Gastrocnemius medialis (tissue), 4 donors: ENCODE measurements around the gene IL17RB. TPM values are rescaled to one million over a fixed set of nuclear protein-coding genes. Genes with fewer than 3 reads are reported as not detected.
A peak's percentile ranks its signal among the peaks of the same experiment; 100 is the strongest.

Experiments
- ATAC-seq, 2 donors: fragments of 150-250 bp; one replicate each; pipeline ENCODE4 v1.9.1; 2016
- DNase-seq, 2 donors: peaks; one replicate each; pipeline ENCODE4 v3.0.0-alpha.2; 2019
- H3K27ac ChIP-seq, 4 donors: fragments of 200-600 bp; sonication (generic); 1 replicate in 1 of 4; 2 replicates in 3 of 4; pipeline ENCODE4 v1.5.1; 2016 to 2018; ENCODE audit warnings: mild to moderate bottlenecking in 2 of 4, moderate library complexity in 1 of 4
- H3K27me3 ChIP-seq, 3 donors: fragments of 200-600 bp; sonication (generic) in 2 of 3; 1 replicate in 1 of 3; 2 replicates in 2 of 3; pipeline versions ENCODE4 v1.5.1 to v1.6.0; 2016 to 2019; ENCODE audit warnings: mild to moderate bottlenecking in 1 of 3, moderate library complexity in 1 of 3
- H3K36me3 ChIP-seq, 2 donors: fragments of 200-600 bp; sonication (generic) in 1 of 2; one replicate each; pipeline ENCODE4 v1.5.1; 2017 to 2018
- H3K4me1 ChIP-seq, 2 donors: fragments of 200-600 bp; sonication (generic) in 1 of 2; one replicate each; pipeline ENCODE4 v1.5.1; 2016 to 2017; ENCODE audit warnings: mild to moderate bottlenecking in 2 of 2
- H3K4me3 ChIP-seq, 4 donors: fragments of 200-600 bp; sonication (generic) in 3 of 4; 1 replicate in 1 of 4; 2 replicates in 3 of 4; pipeline ENCODE4 v1.5.1; 2016 to 2019; ENCODE audit warnings: mild to moderate bottlenecking in 2 of 4
- H3K9me3 ChIP-seq, 3 donors: fragments of 200-600 bp; sonication (generic) in 2 of 3; 1 replicate in 1 of 3; 2 replicates in 2 of 3; pipeline ENCODE4 v1.5.1; 2016 to 2019
- CTCF ChIP-seq, 5 experiments: fragments of 450-650 bp in 3 of 5; fragments of 200-600 bp in 2 of 5; sonication (generic) in 2 of 5; IDR thresholded peaks in 4 of 5; conservative IDR thresholded peaks in 1 of 5; 1 replicate in 4 of 5; 2 replicates in 1 of 5; pipeline ENCODE4 v1.5.1; 2016 to 2019; ENCODE audit warnings: antibody characterized with exemption in 5 of 5, mild to moderate bottlenecking in 3 of 5, moderate library complexity in 3 of 5
- POLR2A ChIP-seq, 2 donors: fragments of 450-650 bp; IDR thresholded peaks; one replicate each; pipeline ENCODE4 v1.6.1; 2017; ENCODE audit warnings: antibody characterized with exemption in 2 of 2, mild to moderate bottlenecking in 2 of 2, moderate library complexity in 2 of 2
- in situ Hi-C, 4 donors: fragments of 200-750 bp; cut with MboI; loops; one replicate each; pipeline versions ENCODE4 v1.15.0 to v1.8.0; 2017; ENCODE audit warnings: low sequenced_read_pairs in 4 of 4
- intact Hi-C: fragments of 100-400 bp; cut with DNase I; formaldehyde crosslinking; loops from one replicate; pipeline ENCODE4 v1.15.1; 2023; ENCODE audit warnings: low total_unique reads
- total RNA-seq, 4 donors: library from RNA; depleted of rRNA; stranded (reverse); fragments of >200 nt; gene quantifications; one replicate each; pipeline versions ENCODE4 v1.1.0 to v1.2.3, GENCODE V29; 2016

The IL17RB gene
- total RNA-seq, 4 donors from 2014 or later: 0.41 to 1.4 (median 0.79) TPM

DNA sequence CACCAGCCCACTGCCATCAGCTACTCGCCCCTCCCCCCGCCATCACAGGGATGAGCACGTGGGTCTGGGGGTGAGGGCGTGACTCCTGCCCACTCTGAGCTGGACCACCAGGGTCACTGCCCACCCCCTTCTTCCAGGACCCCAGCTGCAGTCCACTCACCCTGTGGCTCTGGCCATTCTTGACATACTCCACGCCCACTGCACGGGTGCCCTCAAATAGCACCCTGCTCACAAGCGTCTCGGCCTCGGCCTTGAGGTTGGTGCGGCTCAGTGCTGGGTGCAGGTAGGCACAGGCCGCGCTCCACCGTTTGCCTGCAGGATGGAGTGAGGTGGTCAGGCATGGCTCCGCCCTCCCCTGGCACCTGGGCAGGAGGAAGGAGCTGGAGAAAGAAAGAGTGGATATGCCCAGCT is 24.0 kb upstream of the IL17RB start:
- no peak overlapping the region for H3K4me3 ChIP-seq
- DNase-seq (no peak), ATAC-seq (no peak)
- H3K27me3 ChIP-seq: no peaks in the 10 kb centered on the region
- in situ Hi-C loops: no loop called here
- H3K9me3 ChIP-seq: no peaks in the 10 kb centered on the region
- intact Hi-C loops: no loop called here
- H3K27ac ChIP-seq: peak overlapping the region; percentile 31 to 76 (median 60)
- TF ChIP-seq POLR2A (IDR thresholded peaks at IDR 0.05) (no peak), CTCF (IDR thresholded peaks at IDR 0.05 in 4 of 5, conservative IDR thresholded peaks at IDR 0.05 in 1 of 5) (no peak)
- peaks cover 14 to 19% of the 10 kb centered on the region in 2 donors for H3K4me1 ChIP-seq
- H3K36me3 ChIP-seq: no peaks in the 10 kb centered on the region

DNA sequence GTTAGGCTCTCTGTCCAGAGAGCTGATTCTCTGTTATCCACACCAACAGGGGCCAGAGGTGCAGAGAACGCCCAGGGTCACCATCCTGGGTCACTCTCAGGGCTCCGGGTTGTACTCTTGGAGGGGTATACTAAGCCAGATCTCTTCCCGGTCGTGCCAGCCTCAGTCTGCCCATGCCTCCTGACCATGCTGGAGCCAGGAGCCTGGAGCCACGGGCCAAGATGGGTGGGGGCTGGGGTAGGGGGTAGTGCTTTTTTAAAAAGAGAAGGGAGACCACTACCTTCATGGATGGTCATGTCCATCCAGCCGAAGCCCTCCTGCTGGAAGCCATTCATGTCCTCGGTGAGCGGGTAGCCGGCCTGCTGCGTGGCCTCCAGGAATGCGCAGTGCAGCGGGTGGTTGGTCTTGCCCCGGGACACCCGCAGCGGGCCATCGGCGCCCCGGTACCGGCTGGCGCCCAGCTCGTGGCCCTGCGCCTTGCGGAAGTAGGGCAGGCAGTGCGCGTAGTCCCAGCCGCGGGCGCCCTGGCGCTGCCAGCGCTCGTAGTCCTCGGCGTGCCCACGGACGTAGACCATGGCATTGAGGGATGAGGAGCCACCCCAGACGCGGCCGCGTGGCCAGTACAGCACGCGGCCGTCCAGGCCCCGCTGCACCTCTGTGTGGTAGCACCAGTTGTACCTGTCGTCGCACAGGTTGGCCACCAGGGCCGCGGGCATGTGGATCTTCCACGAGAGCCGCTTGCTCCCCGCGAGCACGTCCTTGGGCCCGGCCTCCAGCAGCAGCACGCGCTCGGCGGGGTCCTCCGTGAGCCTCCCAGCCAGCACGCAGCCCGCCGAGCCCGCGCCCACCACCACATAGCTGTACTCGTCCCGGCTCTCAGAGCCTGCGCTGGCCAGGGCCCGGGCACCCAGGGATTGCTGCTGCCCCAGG is 23.1 kb upstream of the IL17RB start:
- Histone ChIP-seq H3K4me3 (no peak overlapping the region), H3K36me3 (no peaks in the 10 kb centered on the region), H3K27me3 (no peaks in the 10 kb centered on the region), H3K4me1 (peaks cover 14 to 19% of the 10 kb centered on the region in 2 donors), H3K27ac (no peak overlapping the region), H3K9me3 (no peaks in the 10 kb centered on the region)
- no peak for TF ChIP-seq POLR2A (IDR thresholded peaks at IDR 0.05)
- TF ChIP-seq CTCF (IDR thresholded peaks at IDR 0.05 in 4 of 5, conservative IDR thresholded peaks at IDR 0.05 in 1 of 5): no peak
- in situ Hi-C loops (no loop called here), intact Hi-C loops (no loop called here)
- ATAC-seq (no peak), DNase-seq (no peak)

GRCh38 chr3:53823956-53824657 is 22.3 kb upstream of the IL17RB start:
- H3K27ac ChIP-seq: no peak overlapping the region
- no peak overlapping the region for H3K4me3 ChIP-seq
- ATAC-seq: no peak
- no peaks in the 10 kb centered on the region for H3K36me3 ChIP-seq
- no peaks in the 10 kb centered on the region for H3K9me3 ChIP-seq
- H3K4me1 ChIP-seq: peaks cover 14 to 19% of the 10 kb centered on the region in 2 donors
- TF ChIP-seq CTCF (IDR thresholded peaks at IDR 0.05 in 4 of 5, conservative IDR thresholded peaks at IDR 0.05 in 1 of 5): no peak
- no peak for TF ChIP-seq POLR2A (IDR thresholded peaks at IDR 0.05)
- in situ Hi-C loops: no loop called here
- no peak for DNase-seq
- no peaks in the 10 kb centered on the region for H3K27me3 ChIP-seq
- intact Hi-C loops: no loop called here

GRCh38 chr3:53824795-53825194 is 21.6 kb upstream of the IL17RB start:
- Histone ChIP-seq H3K36me3 (no peaks in the 10 kb centered on the region), H3K9me3 (no peaks in the 10 kb centered on the region), H3K27ac (no peak overlapping the region), H3K4me3 (no peak overlapping the region), H3K4me1 (peaks cover 14 to 19% of the 10 kb centered on the region in 2 donors), H3K27me3 (no peaks in the 10 kb centered on the region)
- ATAC-seq (no peak), DNase-seq (no peak)
- in situ Hi-C loops (no loop called here), intact Hi-C loops (no loop called here)
- TF ChIP-seq POLR2A (IDR thresholded peaks at IDR 0.05) (no peak), CTCF (IDR thresholded peaks at IDR 0.05 in 4 of 5, conservative IDR thresholded peaks at IDR 0.05 in 1 of 5) (no peak)
